KBM-7 (cell line): ENCODE data around the gene CYP2E1.
"Not testable (repeated sequence)": the region's sequence is repeated elsewhere in the genome, so short reads cannot be mapped to it uniquely, and the experiment has no call there.

ENCODE experiments used
- DNase-seq: peaks from one replicate; pipeline ENCODE4 v3.0.0-alpha.2; 2015
- in situ Hi-C: fragments of 300-500 bp; cut with MboI; formaldehyde crosslinking; loops from 2 replicates; pipeline ENCODE4 v1.14.3; 2020; ENCODE audit warnings: low sequenced_read_pairs, low pct_unique_long_range_greater_than_20kb, mixed read lengths

The CYP2E1 gene

GRCh38 chr10:133567609-133568286, 40.6 kb downstream of the CYP2E1 start:
- DNase-seq: no peak
- in situ Hi-C loops: no loop called here

GRCh38 chr10:133568287-133568614, 41.1 kb downstream of the CYP2E1 start:
- DNase-seq: no peak
- in situ Hi-C loops: no loop called here

- DNase-seq, in situ Hi-C loops: not testable (repeated sequence)
Observed at GRCh38 chr10:133568831-133569527, 41.8 kb downstream of the CYP2E1 start.

- in situ Hi-C loops, DNase-seq: not testable (repeated sequence)
Observed at GRCh38 chr10:133569801-133570200, 42.6 kb downstream of the CYP2E1 start.

GRCh38 chr10:133572055-133572454, 44.9 kb downstream of the CYP2E1 start:
- DNase-seq, in situ Hi-C loops: not testable (repeated sequence)

DNA sequence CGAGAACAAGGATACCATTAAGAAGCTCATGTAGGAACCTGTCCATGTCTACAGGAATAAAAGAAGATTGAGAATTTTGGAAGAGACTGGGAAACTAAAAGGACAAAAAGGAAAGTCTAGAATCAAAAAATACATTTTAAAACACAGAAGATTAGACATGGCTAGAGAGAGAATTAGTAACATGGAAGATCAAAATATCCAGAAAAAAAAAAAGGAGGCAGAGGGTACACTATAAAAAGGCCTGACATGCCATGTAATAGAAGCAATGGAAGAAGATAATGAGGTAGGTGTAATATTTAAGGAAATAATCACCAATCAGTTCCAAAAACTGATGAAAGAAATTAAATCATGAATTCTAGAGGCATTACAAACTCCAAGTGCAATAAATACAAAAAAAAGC, 46.3 kb downstream of the CYP2E1 start:
- in situ Hi-C loops, DNase-seq: not testable (repeated sequence)

- in situ Hi-C loops, DNase-seq: not testable (repeated sequence)
Observed at GRCh38 chr10:133577037-133577436, 49.9 kb downstream of the CYP2E1 start.
